ENCODE measurements around the gene GAS1.

GAS1 gene

DNA sequence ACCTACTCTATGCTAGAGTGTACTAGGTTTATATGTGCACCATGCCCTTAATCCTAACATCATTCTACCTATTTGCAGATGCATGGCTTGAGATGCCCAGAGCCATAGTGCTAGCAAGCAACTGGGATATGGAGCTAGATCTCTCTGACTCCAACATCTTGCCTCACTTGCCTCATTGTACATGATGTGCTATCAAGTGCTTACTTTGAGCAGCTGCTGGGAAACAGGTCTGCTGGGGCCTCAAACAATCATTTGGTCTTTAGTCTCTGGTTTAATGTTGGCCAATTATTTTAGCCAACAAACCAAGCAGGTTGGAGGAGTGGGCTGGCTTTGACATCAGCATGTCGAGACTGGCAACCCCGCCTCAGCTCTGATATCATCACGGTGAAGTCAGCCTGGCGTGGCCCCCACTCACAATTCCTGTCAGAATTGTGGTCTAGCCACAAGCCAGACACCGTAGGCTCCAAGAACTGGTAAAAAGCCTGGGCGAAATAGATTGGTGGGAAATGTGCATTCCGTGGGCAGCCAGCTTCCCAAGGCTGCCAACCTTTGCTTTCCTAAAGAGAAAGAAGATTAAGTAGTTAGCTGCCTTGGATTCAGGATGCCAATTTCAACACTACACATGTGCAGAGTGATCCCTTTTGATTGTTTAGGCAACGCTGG lies 21.1 kb upstream of the GAS1 start:
- Histone ChIP-seq H3K27ac (ENCODE audit: low read length) (no peak overlapping the region), H3K4me3 (ENCODE audit: low read length) (no peak overlapping the region), H3K9me3 (replicated peaks; ENCODE audit: insufficient read depth, low read length) (no peaks in the 10 kb centered on the region), H3K79me2 (ENCODE audit: low read length) (no peaks in the 10 kb centered on the region), H3K36me3 (replicated peaks; ENCODE audit: insufficient read depth, low read length) (no peaks in the 10 kb centered on the region), H2AFZ (ENCODE audit: low read length) (no peak overlapping the region), H3K27me3 (replicated peaks; ENCODE audit: insufficient read depth, low read length) (no peaks in the 10 kb centered on the region), H3K4me1 (ENCODE audit: low read length) (no peaks in the 10 kb centered on the region), H4K20me1 (ENCODE audit: insufficient read depth, low read length) (no peaks in the 10 kb centered on the region), H3K9me2 (replicated peaks; ENCODE audit: insufficient read depth, low read length) (no peaks in the 10 kb centered on the region), H3K4me2 (ENCODE audit: low read depth, low read length) (no peak overlapping the region), H3K9ac (ENCODE audit: low read length) (no peak overlapping the region), H3F3A (ENCODE audit: insufficient read depth, low read length) (no peaks in the 10 kb centered on the region)
- TF ChIP-seq CTCF (IDR thresholded peaks at IDR 0.05; ENCODE audit: low read length) (no peak), EZH2 (optimal IDR thresholded peaks at IDR 0.05; ENCODE audit: low read depth, low read length) (no peak), EZH2phosphoT487 (IDR thresholded peaks at IDR 0.05; ENCODE audit: low read length) (no peak)
- no peak for DNase-seq

GRCh38 chr9:86966852-86967511 lies 19.7 kb upstream of the GAS1 start:
- no peaks in the 10 kb centered on the region for H3F3A ChIP-seq (ENCODE audit: insufficient read depth, low read length)
- no peak overlapping the region for H3K4me3 ChIP-seq (ENCODE audit: low read length)
- no peaks in the 10 kb centered on the region for H3K27me3 ChIP-seq (replicated peaks; ENCODE audit: insufficient read depth, low read length)
- no peak for DNase-seq
- no peak overlapping the region for H3K27ac ChIP-seq (ENCODE audit: low read length)
- H4K20me1 ChIP-seq (ENCODE audit: insufficient read depth, low read length), result no peaks in the 10 kb centered on the region
- no peaks in the 10 kb centered on the region for H3K79me2 ChIP-seq (ENCODE audit: low read length)
- no peak for TF ChIP-seq EZH2phosphoT487 (IDR thresholded peaks at IDR 0.05; ENCODE audit: low read length)
- TF ChIP-seq CTCF (IDR thresholded peaks at IDR 0.05; ENCODE audit: low read length), result no peak
- no peak for TF ChIP-seq EZH2 (optimal IDR thresholded peaks at IDR 0.05; ENCODE audit: low read depth, low read length)
- H3K36me3 ChIP-seq (replicated peaks; ENCODE audit: insufficient read depth, low read length), result no peaks in the 10 kb centered on the region
- H2AFZ ChIP-seq (ENCODE audit: low read length), result no peak overlapping the region
- H3K9me2 ChIP-seq (replicated peaks; ENCODE audit: insufficient read depth, low read length), result no peaks in the 10 kb centered on the region
- no peaks in the 10 kb centered on the region for H3K9me3 ChIP-seq (replicated peaks; ENCODE audit: insufficient read depth, low read length)
- no peak overlapping the region for H3K9ac ChIP-seq (ENCODE audit: low read length)
- no peak overlapping the region for H3K4me2 ChIP-seq (ENCODE audit: low read depth, low read length)
- no peaks in the 10 kb centered on the region for H3K4me1 ChIP-seq (ENCODE audit: low read length)

DNA sequence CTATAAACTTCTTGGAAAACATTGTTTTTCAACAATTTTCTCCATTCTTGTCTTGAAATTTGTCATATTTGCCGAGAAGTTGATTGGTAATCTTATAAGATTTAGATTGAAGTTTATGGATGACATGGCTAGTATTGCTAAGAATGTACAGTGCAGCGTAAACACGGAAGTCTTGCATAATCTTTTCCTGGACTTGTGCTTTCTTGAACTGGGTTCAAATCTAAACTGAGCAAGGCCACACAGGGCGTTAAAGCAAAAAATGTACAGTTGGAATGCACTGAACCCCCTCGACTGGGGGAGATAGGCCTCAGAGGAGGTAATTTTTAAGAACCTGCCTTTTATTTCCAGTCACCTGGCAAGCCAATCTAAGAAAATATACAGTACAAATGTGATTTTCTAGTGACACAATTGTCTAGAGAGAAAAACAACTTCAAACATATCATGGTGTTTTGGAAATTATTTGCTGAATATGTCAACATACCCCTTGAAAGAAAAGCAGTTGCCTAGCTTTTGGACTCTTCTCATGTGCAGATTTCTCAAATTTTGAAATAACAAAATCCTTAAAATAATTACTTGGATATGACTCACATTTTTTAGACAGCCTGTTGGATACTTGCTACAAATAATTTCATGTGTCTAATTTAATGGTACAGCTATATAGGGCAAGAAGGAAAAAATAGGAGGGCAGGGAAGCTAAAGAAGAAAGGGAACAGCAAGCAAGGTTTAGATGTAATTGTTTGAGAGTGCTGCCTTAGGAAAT lies 18.5 kb upstream of the GAS1 start:
- no peak overlapping the region for H3K27ac ChIP-seq (ENCODE audit: low read length)
- H3K9me2 ChIP-seq (replicated peaks; ENCODE audit: insufficient read depth, low read length), result no peaks in the 10 kb centered on the region
- no peaks in the 10 kb centered on the region for H3K79me2 ChIP-seq (ENCODE audit: low read length)
- TF ChIP-seq EZH2 (optimal IDR thresholded peaks at IDR 0.05; ENCODE audit: low read depth, low read length) (no peak), EZH2phosphoT487 (IDR thresholded peaks at IDR 0.05; ENCODE audit: low read length) (no peak), CTCF (IDR thresholded peaks at IDR 0.05; ENCODE audit: low read length) (no peak)
- H3F3A ChIP-seq (ENCODE audit: insufficient read depth, low read length), result no peaks in the 10 kb centered on the region
- no peaks in the 10 kb centered on the region for H3K36me3 ChIP-seq (replicated peaks; ENCODE audit: insufficient read depth, low read length)
- no peak overlapping the region for H3K4me3 ChIP-seq (ENCODE audit: low read length)
- H3K9ac ChIP-seq (ENCODE audit: low read length), result no peak overlapping the region
- no peaks in the 10 kb centered on the region for H3K4me1 ChIP-seq (ENCODE audit: low read length)
- H3K4me2 ChIP-seq (ENCODE audit: low read depth, low read length), result no peak overlapping the region
- H3K27me3 ChIP-seq (replicated peaks; ENCODE audit: insufficient read depth, low read length), result no peaks in the 10 kb centered on the region
- H4K20me1 ChIP-seq (ENCODE audit: insufficient read depth, low read length), result no peaks in the 10 kb centered on the region
- no peaks in the 10 kb centered on the region for H3K9me3 ChIP-seq (replicated peaks; ENCODE audit: insufficient read depth, low read length)
- H2AFZ ChIP-seq (ENCODE audit: low read length), result no peak overlapping the region
- no peak for DNase-seq

Measured in MM.1S (cell line).